Mammary epithelial cell (primary cell): ENCODE results near the gene CDKAL1.

Source experiments
- CTCF ChIP-seq, 2 donors: IDR thresholded peaks in 1 of 2; conservative IDR thresholded peaks in 1 of 2; 2 replicates each; pipeline ENCODE4 v1.5.1; 2011 to 2012; ENCODE audit warnings: inconsistent platforms in 2 of 2, low read length in 2 of 2, mild to moderate bottlenecking in 2 of 2, control low read depth in 1 of 2, low read depth in 1 of 2; ENCODE audit not compliant: insufficient read depth in 1 of 2; ENCODE audit errors: extremely low read depth in 1 of 2
- EZH2 ChIP-seq: IDR thresholded peaks from 2 replicates; pipeline ENCODE4 v1.6.1; 2012; ENCODE audit warnings: low read length, inconsistent platforms, borderline replicate concordance

- TF ChIP-seq CTCF (conservative IDR thresholded peaks at IDR 0.05 in 1 of 2, IDR thresholded peaks at IDR 0.05 in 1 of 2; ENCODE audit: extremely low read depth in 1 of 2, insufficient read depth in 1 of 2, low read depth in 1 of 2, low read length in 2 of 2) (no peak), EZH2 (no peak)
Observed at GRCh38 chr6:21075986-21076385, 541.7 kb downstream of the CDKAL1 start.
